K562 (cell line): Measurements from ENCODE around the gene COL9A2. TPM values are rescaled to one million over a fixed set of nuclear protein-coding genes. Genes with fewer than 3 reads are reported as not detected.

Source experiments
- ATAC-seq: fragments of 200-7000 bp; cut with Tn5 transposase; 3 replicates; pipeline ENCODE4 v1.9.1; 2020; ENCODE audit warnings: moderate library complexity
- BruUV-seq: library from RNA; stranded (reverse); fragments of 400-500 nt; replicated peaks from 2 replicates; lab custom pipeline; 2021; lab: Mats Ljungman, UMichigan
- CTCF ChIA-PET: fragments of 300-600 bp; formaldehyde crosslinking; extraction: SDS; loops from one replicate; lab custom pipeline; 2021; ENCODE audit warnings: low intra/inter-chr PET ratio; lab: Yijun Ruan, JAX
- POLR2A ChIA-PET: fragments of 300-600, 350-650 bp; sonication (Branson Sonifier 250); formaldehyde crosslinking; extraction: SDS; loops from one replicate; lab custom pipeline; 2021; ENCODE audit warnings: antibody characterized with exemption, inconsistent platforms; lab: Yijun Ruan, JAX
- DNase-seq, 4 experiments: peaks; one replicate each; pipeline versions ENCODE4 v3.0.0 to v3.0.0-alpha.2; 2011 to 2018; ENCODE audit warnings: low spot score in 3 of 4, mixed read lengths in 3 of 4; ENCODE audit errors: extremely low read depth in 1 of 4
- FAIRE-seq: peaks from 2 replicates; lab custom pipeline; 2011; peaks lifted over from hg19 to GRCh38; lab: Jason Lieb, UNC
- H2AFZ ChIP-seq: 2 replicates; pipeline ENCODE4 v1.6.0; 2011; ENCODE audit warnings: low read depth, low read length, control low read depth, inconsistent platforms
- H3K27ac ChIP-seq: fragments of 200-600 bp; 3 replicates; pipeline ENCODE4 v1.8.0; 2011; ENCODE audit warnings: low read depth, mild to moderate bottlenecking, control low read depth, inconsistent platforms, low read length, moderate library complexity, mixed read lengths; ENCODE audit errors: extremely low read depth
- H3K27me3 ChIP-seq, 2 experiments: fragments of 300-600 bp in 1 of 2; 2 replicates in 1 of 2; 3 replicates in 1 of 2; pipeline versions ENCODE4 v1.6.0 to v1.8.0; 2011; ENCODE audit warnings: inconsistent platforms in 2 of 2, low read length in 2 of 2, mild to moderate bottlenecking in 1 of 2, mixed read lengths in 1 of 2, moderate library complexity in 1 of 2; ENCODE audit not compliant: control insufficient read depth in 2 of 2, insufficient read depth in 2 of 2
- H3K36me3 ChIP-seq: fragments of 300-600 bp; 3 replicates; pipeline ENCODE4 v1.8.0; 2011; ENCODE audit warnings: mild to moderate bottlenecking, low read length, inconsistent platforms; ENCODE audit not compliant: control insufficient read depth, insufficient read depth
- H3K4me1 ChIP-seq, 2 experiments: fragments of 200-600 bp in 1 of 2; replicated peaks in 1 of 2; 2 replicates in 1 of 2; 3 replicates in 1 of 2; pipeline versions ENCODE4 v1.5.1 to v1.8.0; 2011; ENCODE audit warnings: inconsistent platforms in 2 of 2, low read length in 2 of 2, mild to moderate bottlenecking in 1 of 2, mixed read lengths in 1 of 2, moderate library complexity in 1 of 2; ENCODE audit not compliant: control insufficient read depth in 2 of 2, insufficient read depth in 2 of 2
- H3K4me2 ChIP-seq: 2 replicates; pipeline ENCODE4 v1.6.1; 2011; ENCODE audit warnings: low read length, control low read depth, inconsistent platforms, mixed read lengths; ENCODE audit not compliant: insufficient read depth
- H3K4me3 ChIP-seq: fragments of 200-600 bp; sonication (generic), shearing (Covaris generic); 2 replicates; pipeline ENCODE4 v1.5.1; 2016; ENCODE audit warnings: control low read depth, inconsistent platforms
- H3K79me2 ChIP-seq: fragments of 200-600 bp; 3 replicates; pipeline ENCODE4 v1.8.0; 2011; ENCODE audit warnings: low read length, inconsistent platforms; ENCODE audit not compliant: control insufficient read depth, insufficient read depth
- H3K9ac ChIP-seq, 2 experiments: 2 replicates each; pipeline versions ENCODE4 v1.6.0 to v1.6.1; 2011; ENCODE audit warnings: low read depth in 2 of 2, low read length in 2 of 2, control low read depth in 1 of 2, inconsistent platforms in 1 of 2, mild to moderate bottlenecking in 1 of 2, mixed read lengths in 1 of 2; ENCODE audit not compliant: insufficient read depth in 1 of 2
- H3K9me1 ChIP-seq: one replicate; pipeline ENCODE4 v1.6.0; 2011; ENCODE audit warnings: inconsistent platforms, mild to moderate bottlenecking, low read length, moderate library complexity; ENCODE audit not compliant: control insufficient read depth, insufficient read depth
- H3K9me3 ChIP-seq: replicated peaks from 2 replicates; pipeline ENCODE4 v1.5.1; 2011; ENCODE audit warnings: low read depth, low read length, inconsistent platforms; ENCODE audit not compliant: control insufficient read depth, insufficient read depth
- H4K20me1 ChIP-seq: replicated peaks from 2 replicates; pipeline ENCODE4 v1.6.1; 2011; ENCODE audit warnings: low read length, inconsistent platforms, mixed read lengths; ENCODE audit not compliant: control insufficient read depth, insufficient read depth
- IRF2 ChIP-seq: sonication (generic); formaldehyde crosslinking; IDR thresholded peaks from 2 replicates; pipeline ENCODE4 v1.8.1; 2022; ENCODE audit warnings: mild to moderate bottlenecking, missing genetic modification reagents
- SIX5 ChIP-seq, 2 experiments: IDR thresholded peaks; 2 replicates each; pipeline ENCODE4 v1.6.1; 2011; ENCODE audit warnings: low read length in 2 of 2, borderline replicate concordance in 1 of 2, low read depth in 1 of 2, mild to moderate bottlenecking in 1 of 2, moderate library complexity in 1 of 2; ENCODE audit not compliant: insufficient read depth in 1 of 2
- SRSF3 ChIP-seq: fragments of 200-400 bp; formaldehyde crosslinking; IDR thresholded peaks from 2 replicates; pipeline ENCODE4 v1.6.1; 2016; ENCODE audit warnings: mild to moderate bottlenecking, low read length, moderate library complexity; ENCODE audit not compliant: insufficient read depth
- TBL1XR1 ChIP-seq, 2 experiments: IDR thresholded peaks; 2 replicates each; pipeline ENCODE4 v1.6.1; 2012; ENCODE audit warnings: improper control_type of control experiment in 2 of 2, low read length in 2 of 2, mild to moderate bottlenecking in 1 of 2
- ZNF518B ChIP-seq: fragments of 250-450 bp; sonication (Bioruptor Pico); IDR thresholded peaks from 2 replicates; pipeline ENCODE4 v1.5.0; 2021; ENCODE audit warnings: mild to moderate bottlenecking, moderate library complexity
- WGBS: fragments of 100-300 bp; shearing (Covaris generic); methylation state at CpG from one replicate; pipeline ENCODE4 v1.1.6; 2016; ENCODE audit warnings: low coverage, mixed read lengths; ENCODE audit not compliant: insufficient coverage; ENCODE audit errors: missing lambda C conversion rate; 5-methylcytosine and 5-hydroxymethylcytosine counted together
- in situ Hi-C: fragments of 300-500 bp; cut with MboI; formaldehyde crosslinking; loops from 4 replicates; pipeline ENCODE4 v1.15.0; 2018; ENCODE audit warnings: inconsistent platforms, mixed read lengths
- intact Hi-C: fragments of 100-400 bp; cut with micrococcal nuclease; formaldehyde crosslinking; loops from 2 replicates; pipeline ENCODE4 v1.14.2; 2022
- polyA plus RNA-seq, 8 experiments: library from polyadenylated mRNA; depleted of rRNA in 4 of 8; stranded (reverse) in 5 of 8; unstranded in 3 of 8; fragments of >200 nt; fragmentation: Nextera tagmentation in 2 of 8; fragmentation: Illumina TruSeq in 1 of 8; extraction: Ambion mirVana in 2 of 8; extraction: Trizol in 1 of 8; gene quantifications; 2 replicates each; pipeline versions ENCODE4 v1.2.1 to v1.2.3, GENCODE V29; 2011 to 2014; ENCODE audit warnings: inconsistent platforms in 1 of 8, missing spikeins in 1 of 8
- total RNA-seq, 7 experiments: library from RNA; depleted of rRNA in 6 of 7; stranded (reverse); fragments of >200 nt in 6 of 7; fragmentation: Illumina TruSeq in 2 of 7; extraction: Trizol in 2 of 7; gene quantifications; 2 replicates each; pipeline versions ENCODE4 v1.2.1 to v1.2.3, GENCODE V29; 2011 to 2021; ENCODE audit warnings: low replicate concordance in 1 of 7

Gene COL9A2
- total and polyA plus RNA-seq, 9 of the 15 experiments (the other 6 are each of a cell fraction or from before 2014, with no cell fraction given), result 0.03 to 2.2 (median 0.31) TPM

- no peaks in the 10 kb centered on the region for H3K36me3 ChIP-seq
- CTCF ChIA-PET, result no interaction called here
- POLR2A ChIA-PET, result interaction anchor here (0.6 kb wide), 1 partner anchor 31 kb away, joined by 4 read pairs; no protein-coding TSS in a partner anchor
- TF ChIP-seq SRSF3, result no peak
- TF ChIP-seq SIX5 (IDR thresholded peaks at IDR 0.05; ENCODE audit: borderline replicate concordance in 1 of 2, insufficient read depth in 1 of 2, low read depth in 1 of 2, low read length in 2 of 2), result no peak
- no peak for TF ChIP-seq TBL1XR1 (IDR thresholded peaks at IDR 0.05; ENCODE audit: low read length in 2 of 2)
- TF ChIP-seq IRF2 (CRISPR knock-in tag), result no peak
- no peak for TF ChIP-seq ZNF518B
- no peaks in the 10 kb centered on the region for H3K9me3 ChIP-seq
- ATAC-seq, result no peak
- no TSS peak for BruUV-seq
- no peak for FAIRE-seq
- H3K4me2 ChIP-seq, result no peak overlapping the region
- WGBS, result 72% methylated on average over 32 of the region's 38 CpGs
- no peaks in the 10 kb centered on the region for H4K20me1 ChIP-seq
- intact Hi-C loops (no loop called here), in situ Hi-C loops (loop anchor here (10.0 kb wide), 1 partner anchor 148 kb away; no protein-coding TSS in a partner anchor)
- H2AFZ ChIP-seq, result no peak overlapping the region
- no peak for DNase-seq
- H3K4me3 ChIP-seq, result no peak overlapping the region
- no peak overlapping the region for H3K27ac ChIP-seq
- H3K79me2 ChIP-seq, result no peaks in the 10 kb centered on the region
- H3K4me1 ChIP-seq, result peaks cover 0 to 20% of the 10 kb centered on the region in 2 experiments; a peak in 2 of 5 replicates
- no peaks in the 10 kb centered on the region for H3K9me1 ChIP-seq
- no peak overlapping the region for H3K9ac ChIP-seq
- peaks cover 0 to 15% of the 10 kb centered on the region in 2 experiments; a peak in 1 of 5 replicates for H3K27me3 ChIP-seq
Measured at GRCh38 chr1:40303051-40303771, 13.9 kb downstream of the COL9A2 start.
